Loucy (cell line): ENCODE results near the gene ACTR2.

ENCODE experiments used
- H2AFZ ChIP-seq: fragments of 200-600 bp; sonication (generic); 2 replicates; pipeline ENCODE4 v1.6.0; 2016; ENCODE audit warnings: antibody characterized with exemption, mild to moderate bottlenecking, low read length, moderate library complexity
- H3F3A ChIP-seq: fragments of 200-600 bp; 2 replicates; pipeline ENCODE4 v1.6.0; 2016; ENCODE audit warnings: antibody characterized with exemption, low read depth, mild to moderate bottlenecking
- H3K27me3 ChIP-seq: fragments of 200-600 bp; sonication (generic); 2 replicates; pipeline ENCODE4 v1.6.1; 2014; ENCODE audit warnings: low read length, mild to moderate bottlenecking; ENCODE audit not compliant: insufficient read depth, poor library complexity, severe bottlenecking
- H3K36me3 ChIP-seq: fragments of 200-600 bp; sonication (generic); 2 replicates; pipeline ENCODE4 v1.6.1; 2016; ENCODE audit warnings: low read length; ENCODE audit not compliant: insufficient read depth
- H3K4me1 ChIP-seq: fragments of 200-600 bp; sonication (generic); 2 replicates; pipeline ENCODE4 v1.5.1; 2014; ENCODE audit warnings: low read length, mild to moderate bottlenecking; ENCODE audit not compliant: insufficient read depth, poor library complexity, severe bottlenecking
- H3K4me2 ChIP-seq: fragments of 200-600 bp; sonication (generic); 2 replicates; pipeline ENCODE4 v1.6.0; 2014; ENCODE audit warnings: antibody characterized with exemption, low read length, low read depth, mild to moderate bottlenecking; ENCODE audit not compliant: poor library complexity, severe bottlenecking
- H3K4me3 ChIP-seq: fragments of 200-600 bp; sonication (generic); 2 replicates; pipeline ENCODE4 v1.5.1; 2014; ENCODE audit warnings: low read length, mild to moderate bottlenecking, mixed read lengths; ENCODE audit not compliant: poor library complexity, severe bottlenecking
- H3K79me2 ChIP-seq: fragments of 200-600 bp; sonication (generic); 2 replicates; pipeline ENCODE4 v1.6.1; 2014; ENCODE audit warnings: low read length; ENCODE audit not compliant: insufficient read depth
- H3K9ac ChIP-seq: fragments of 200-600 bp; sonication (generic); 2 replicates; pipeline ENCODE4 v1.6.0; 2014; ENCODE audit warnings: mild to moderate bottlenecking, low read depth, low read length, moderate library complexity; ENCODE audit not compliant: poor library complexity, severe bottlenecking
- H3K9me2 ChIP-seq: fragments of 200-600 bp; sonication (generic); replicated peaks from 2 replicates; pipeline ENCODE4 v1.6.1; 2016; ENCODE audit warnings: low read depth, low read length, mixed read lengths
- H3K9me3 ChIP-seq: fragments of 200-600 bp; sonication (generic); 2 replicates; pipeline ENCODE4 v1.6.1; 2014; ENCODE audit warnings: mild to moderate bottlenecking, antibody characterized with exemption, low read length, low read depth; ENCODE audit not compliant: insufficient read depth
- H4K20me1 ChIP-seq: fragments of 200-600 bp; sonication (generic); 2 replicates; pipeline ENCODE4 v1.6.0; 2014; ENCODE audit warnings: antibody characterized with exemption, low read length, mild to moderate bottlenecking; ENCODE audit not compliant: insufficient read depth, poor library complexity, severe bottlenecking
- EZH2phosphoT487 ChIP-seq: fragments of 200-600 bp; IDR thresholded peaks from 2 replicates; pipeline ENCODE4 v1.6.1; 2018; ENCODE audit warnings: antibody characterized with exemption, mild to moderate bottlenecking, moderate library complexity, borderline replicate concordance
- TF ChIP-seq, protein P1 (sequence below): fragments of 200-600 bp; sonication (generic); conservative IDR thresholded peaks from 2 replicates; pipeline ENCODE4 v1.5.1; 2014; ENCODE audit warnings: mild to moderate bottlenecking, antibody characterized with exemption, low read length

Gene ACTR2

DNA sequence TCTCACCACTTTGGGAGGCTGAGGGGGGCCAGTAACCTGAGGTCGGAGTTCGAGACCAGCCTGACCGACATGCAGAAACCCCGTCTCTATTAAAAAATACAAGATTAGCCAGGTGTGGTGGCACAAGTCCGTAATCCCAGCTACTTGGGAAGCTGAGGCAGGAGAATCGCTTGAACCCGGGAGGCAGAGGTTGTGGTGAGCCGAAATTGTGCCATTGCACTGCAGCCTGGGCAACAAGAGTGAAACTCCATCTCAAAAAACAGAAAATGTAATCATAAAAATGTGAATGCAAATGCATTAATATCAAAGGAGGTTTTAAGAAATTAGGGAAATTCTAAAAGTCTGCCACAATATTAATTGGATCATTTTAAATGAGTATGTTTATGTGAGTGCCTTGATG lies 45.7 kb downstream of the ACTR2 start:
- Histone ChIP-seq H3K9me3 (no peaks in the 10 kb centered on the region), H4K20me1 (no peaks in the 10 kb centered on the region), H3K4me1 (peaks cover 1% of the 10 kb centered on the region), H3K4me2 (no peak overlapping the region), H3F3A (no peaks in the 10 kb centered on the region), H3K27me3 (no peaks in the 10 kb centered on the region), H3K79me2 (no peaks in the 10 kb centered on the region), H2AFZ (no peak overlapping the region), H3K9ac (no peak overlapping the region), H3K4me3 (no peak overlapping the region), H3K9me2 (no peaks in the 10 kb centered on the region), H3K36me3 (peaks cover 35% of the 10 kb centered on the region; the same call in 1 of the 2 replicates)
- TF ChIP-seq EZH2phosphoT487, result no peak
- TF ChIP-seq, protein P1, sequence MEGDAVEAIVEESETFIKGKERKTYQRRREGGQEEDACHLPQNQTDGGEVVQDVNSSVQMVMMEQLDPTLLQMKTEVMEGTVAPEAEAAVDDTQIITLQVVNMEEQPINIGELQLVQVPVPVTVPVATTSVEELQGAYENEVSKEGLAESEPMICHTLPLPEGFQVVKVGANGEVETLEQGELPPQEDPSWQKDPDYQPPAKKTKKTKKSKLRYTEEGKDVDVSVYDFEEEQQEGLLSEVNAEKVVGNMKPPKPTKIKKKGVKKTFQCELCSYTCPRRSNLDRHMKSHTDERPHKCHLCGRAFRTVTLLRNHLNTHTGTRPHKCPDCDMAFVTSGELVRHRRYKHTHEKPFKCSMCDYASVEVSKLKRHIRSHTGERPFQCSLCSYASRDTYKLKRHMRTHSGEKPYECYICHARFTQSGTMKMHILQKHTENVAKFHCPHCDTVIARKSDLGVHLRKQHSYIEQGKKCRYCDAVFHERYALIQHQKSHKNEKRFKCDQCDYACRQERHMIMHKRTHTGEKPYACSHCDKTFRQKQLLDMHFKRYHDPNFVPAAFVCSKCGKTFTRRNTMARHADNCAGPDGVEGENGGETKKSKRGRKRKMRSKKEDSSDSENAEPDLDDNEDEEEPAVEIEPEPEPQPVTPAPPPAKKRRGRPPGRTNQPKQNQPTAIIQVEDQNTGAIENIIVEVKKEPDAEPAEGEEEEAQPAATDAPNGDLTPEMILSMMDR, result no peak

DNA sequence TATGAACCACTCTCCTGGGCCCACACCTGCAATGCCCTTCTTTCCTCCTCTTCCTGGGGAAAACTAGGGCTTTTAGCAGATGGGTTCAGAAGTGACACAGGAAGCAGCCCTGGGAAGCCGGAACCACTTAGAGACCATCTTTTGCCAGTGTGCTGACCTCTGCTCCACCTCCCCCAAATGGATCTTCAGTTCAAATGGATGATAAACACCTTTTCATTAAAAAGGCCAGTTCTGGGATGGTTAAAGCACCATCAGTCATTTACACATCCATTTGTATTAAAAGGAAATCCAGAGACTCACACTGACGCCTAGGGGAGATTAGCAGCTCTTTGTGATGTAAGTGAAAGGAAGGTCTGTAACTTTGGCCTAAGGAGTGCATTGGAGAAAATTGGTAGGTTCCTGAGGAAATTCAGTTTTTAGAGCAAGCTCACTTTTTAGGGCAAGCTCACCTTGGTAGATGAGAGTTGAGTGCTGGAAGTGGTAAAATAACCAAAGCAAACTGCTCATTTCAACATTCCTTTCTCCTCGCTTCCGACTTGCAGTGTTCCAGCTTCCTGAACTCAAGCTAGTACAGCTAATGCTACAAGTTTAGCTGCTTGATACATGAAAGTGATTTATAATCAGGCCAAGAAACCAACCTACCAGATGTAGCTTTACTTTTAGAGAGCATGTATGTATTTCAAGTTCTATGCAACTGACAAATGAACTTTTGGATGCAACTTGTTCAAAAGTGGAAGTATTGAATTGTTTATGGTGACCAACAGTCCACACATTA lies 47.7 kb downstream of the ACTR2 start:
- no peak for TF ChIP-seq EZH2phosphoT487
- TF ChIP-seq, protein P1, result no peak
- peaks cover 18% of the 10 kb centered on the region; the same call in 1 of the 2 replicates for H3K36me3 ChIP-seq
- H4K20me1 ChIP-seq, result no peaks in the 10 kb centered on the region
- no peaks in the 10 kb centered on the region for H3K27me3 ChIP-seq
- no peak overlapping the region for H2AFZ ChIP-seq
- H3K9ac ChIP-seq, result no peak overlapping the region
- H3K4me1 ChIP-seq, result peaks cover 9% of the 10 kb centered on the region
- no peaks in the 10 kb centered on the region for H3F3A ChIP-seq
- no peaks in the 10 kb centered on the region for H3K9me3 ChIP-seq
- H3K4me3 ChIP-seq, result no peak overlapping the region
- no peaks in the 10 kb centered on the region for H3K9me2 ChIP-seq
- no peaks in the 10 kb centered on the region for H3K79me2 ChIP-seq
- no peak overlapping the region for H3K4me2 ChIP-seq

DNA sequence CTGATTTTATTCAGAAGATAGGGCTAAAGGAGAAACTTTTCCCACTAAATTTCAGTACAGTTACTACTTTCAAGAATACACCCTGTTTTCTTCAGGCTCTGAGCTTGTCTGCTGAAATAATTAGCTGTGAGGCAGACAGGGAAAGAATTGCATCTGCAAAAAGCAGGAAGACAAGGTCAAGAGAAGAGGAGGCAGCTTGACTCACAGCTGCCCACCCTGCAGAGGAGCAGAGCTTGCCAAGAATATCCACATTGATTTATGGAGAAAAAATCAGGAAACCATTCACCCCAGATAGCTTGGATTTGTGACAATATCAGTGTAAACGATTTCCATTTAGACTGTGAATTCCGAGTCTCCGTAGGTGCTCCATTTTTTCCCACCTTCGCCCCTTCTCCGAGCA lies 49.0 kb downstream of the ACTR2 start:
- Histone ChIP-seq H3K36me3 (peaks cover 13% of the 10 kb centered on the region; the same call in 1 of the 2 replicates), H2AFZ (no peak overlapping the region), H3K9me3 (no peaks in the 10 kb centered on the region), H4K20me1 (no peaks in the 10 kb centered on the region), H3K9ac (no peak overlapping the region), H3K9me2 (no peaks in the 10 kb centered on the region), H3F3A (no peaks in the 10 kb centered on the region), H3K79me2 (no peaks in the 10 kb centered on the region), H3K4me2 (no peak overlapping the region), H3K4me3 (no peak overlapping the region), H3K4me1 (peaks cover 9% of the 10 kb centered on the region), H3K27me3 (no peaks in the 10 kb centered on the region)
- TF ChIP-seq, protein P1, result no peak
- no peak for TF ChIP-seq EZH2phosphoT487
